WTC11 (cell line): ENCODE results near the gene CACNA2D3. TPM values are rescaled to one million over a fixed set of nuclear protein-coding genes. Genes with fewer than 3 reads are reported as not detected.

Experiments used
- ATAC-seq: fragments of 200-7000 bp; cut with Tn5 transposase; 2 replicates; pipeline ENCODE4 v1.10.0; 2021; ENCODE audit warnings: mild to moderate bottlenecking, moderate library complexity
- CTCF ChIA-PET: fragments of 300-600 bp; sonication (Branson Sonifier 250); formaldehyde crosslinking; loops from one replicate; lab custom pipeline; 2021; ENCODE audit warnings: antibody characterized with exemption; lab: Charles Lee
- POLR2A ChIA-PET: fragments of 350-600 bp; sonication (Branson Sonifier 250); formaldehyde crosslinking; loops from one replicate; lab custom pipeline; 2021; ENCODE audit warnings: antibody characterized with exemption; lab: Charles Lee
- DNase-seq: peaks from one replicate; pipeline ENCODE4 v3.0.0; 2021; ENCODE audit warnings: low spot score
- H3K27ac Mint-ChIP-seq: 2 replicates; pipeline ENCODE4 v1.8.0; 2021; ENCODE audit warnings: mixed read lengths
- H3K27me3 Mint-ChIP-seq: 2 replicates; pipeline ENCODE4 v1.8.0; 2021; ENCODE audit warnings: low read depth, mild to moderate bottlenecking, moderate library complexity, mixed read lengths
- H3K36me3 Mint-ChIP-seq: 2 replicates; pipeline ENCODE4 v1.8.0; 2021; ENCODE audit warnings: mixed read lengths
- H3K4me1 Mint-ChIP-seq: 2 replicates; pipeline ENCODE4 v1.8.0; 2022; ENCODE audit warnings: mixed read lengths
- H3K4me3 Mint-ChIP-seq: 2 replicates; pipeline ENCODE4 v1.8.0; 2021; ENCODE audit warnings: mild to moderate bottlenecking, moderate library complexity, mixed read lengths
- H3K9me3 Mint-ChIP-seq: 2 replicates; pipeline ENCODE4 v1.8.0; 2021; ENCODE audit warnings: mixed read lengths
- GABPB1 ChIP-seq: sonication (generic); formaldehyde crosslinking; IDR thresholded peaks from 2 replicates; pipeline ENCODE4 v1.8.1; 2023; ENCODE audit warnings: mild to moderate bottlenecking, missing genetic modification reagents
- HMGA2 ChIP-seq: fragments of 250-450 bp; sonication (Bioruptor Pico); IDR thresholded peaks from 2 replicates; pipeline ENCODE4 v1.4.0; 2021; ENCODE audit warnings: mild to moderate bottlenecking, moderate library complexity
- MXD4 ChIP-seq: fragments of 250-450 bp; sonication (Bioruptor Pico); IDR thresholded peaks from 2 replicates; pipeline ENCODE4 v1.8.0; 2021; ENCODE audit warnings: mild to moderate bottlenecking, moderate library complexity, borderline replicate concordance
- NR1H2 ChIP-seq: sonication (generic); formaldehyde crosslinking; IDR thresholded peaks from 2 replicates; pipeline ENCODE4 v1.9.0; 2021; ENCODE audit warnings: mild to moderate bottlenecking, moderate library complexity, missing genetic modification reagents
- RORB ChIP-seq: fragments of 250-450 bp; sonication (Bioruptor Pico); IDR thresholded peaks from 2 replicates; pipeline ENCODE4 v1.9.0; 2021; ENCODE audit warnings: mild to moderate bottlenecking
- TEAD4 ChIP-seq: sonication (generic); formaldehyde crosslinking; IDR thresholded peaks from 2 replicates; pipeline ENCODE4 v1.8.0; 2022; ENCODE audit warnings: mild to moderate bottlenecking, missing genetic modification reagents
- TP53 ChIP-seq: sonication (generic); formaldehyde crosslinking; IDR thresholded peaks from 2 replicates; pipeline ENCODE4 v1.8.1; 2023; ENCODE audit warnings: mild to moderate bottlenecking, missing genetic modification reagents
- total RNA-seq: library from RNA; stranded (reverse); gene quantifications from 3 replicates; pipeline ENCODE4 v1.2.3, GENCODE V29; 2021
- TF ChIP-seq, protein P1 (sequence below): sonication (generic); formaldehyde crosslinking; IDR thresholded peaks from 2 replicates; pipeline ENCODE4 v1.8.1; 2023; ENCODE audit warnings: mild to moderate bottlenecking, missing genetic modification reagents, borderline replicate concordance
- TF ChIP-seq, protein P2 (sequence below): sonication (generic); formaldehyde crosslinking; IDR thresholded peaks from 2 replicates; pipeline ENCODE4 v1.8.1; 2022; ENCODE audit warnings: missing genetic modification reagents, borderline replicate concordance
- TF ChIP-seq, protein P3 (sequence below): sonication (generic); formaldehyde crosslinking; IDR thresholded peaks from 2 replicates; pipeline ENCODE4 v1.8.0; 2022; ENCODE audit warnings: mild to moderate bottlenecking, missing genetic modification reagents
- TF ChIP-seq, protein P4 (sequence below): fragments of 250-450 bp; sonication (Bioruptor Pico); IDR thresholded peaks from 2 replicates; pipeline ENCODE4 v1.9.0; 2021; ENCODE audit warnings: mild to moderate bottlenecking, borderline replicate concordance
- TF ChIP-seq, protein P5 (sequence below): fragments of 250-450 bp; sonication (Bioruptor Pico); IDR thresholded peaks from 2 replicates; pipeline ENCODE4 v2.1.2; 2022; ENCODE audit warnings: mild to moderate bottlenecking, moderate library complexity
- TF ChIP-seq, protein P6 (sequence below): sonication (generic); formaldehyde crosslinking; IDR thresholded peaks from 2 replicates; pipeline ENCODE4 v1.8.1; 2022; ENCODE audit warnings: mild to moderate bottlenecking, missing genetic modification reagents, moderate library complexity, borderline replicate concordance
- TF ChIP-seq, protein P7 (sequence below): fragments of 250-450 bp; sonication (Bioruptor Pico); IDR thresholded peaks from 2 replicates; pipeline ENCODE4 v1.9.0; 2021; ENCODE audit warnings: moderate library complexity, mild to moderate bottlenecking, inconsistent platforms, borderline replicate concordance

Gene CACNA2D3
- total RNA-seq, 1 experiment from 2014 or later, result 5.0 TPM

DNA sequence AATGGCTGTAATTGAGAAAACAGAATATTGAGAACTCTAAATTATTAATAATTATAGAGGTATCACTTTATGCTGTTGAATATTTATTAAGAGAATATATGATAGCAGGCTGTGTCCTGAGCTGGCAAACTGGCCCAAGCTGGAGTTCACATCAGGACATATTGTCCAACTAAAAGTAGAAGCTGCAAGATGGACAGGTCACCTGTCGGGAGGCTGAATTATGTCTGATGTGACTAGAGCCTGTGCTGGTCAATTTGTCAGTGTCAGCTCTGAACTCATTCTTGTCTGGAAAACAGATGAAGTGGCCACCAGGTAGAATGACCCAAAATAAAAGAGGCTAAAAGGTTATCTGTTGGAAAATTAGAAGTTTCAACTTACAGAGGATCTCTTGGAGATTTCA, 413.3 kb downstream of the CACNA2D3 start:
- ChIA-PET POLR2A (no interaction called here), CTCF (interaction anchor here (3.8 kb wide), 1 partner anchor 101 kb away, joined by 24 read pairs; no protein-coding TSS in a partner anchor)
- Mint-ChIP-seq H3K27me3 (no peaks in the 10 kb centered on the region), H3K4me1 (peaks cover 2% of the 10 kb centered on the region; the same call in 1 of the 2 replicates), H3K27ac (no peak overlapping the region), H3K36me3 (no peaks in the 10 kb centered on the region), H3K4me3 (no peak overlapping the region), H3K9me3 (no peaks in the 10 kb centered on the region)
- TF ChIP-seq, protein P1, sequence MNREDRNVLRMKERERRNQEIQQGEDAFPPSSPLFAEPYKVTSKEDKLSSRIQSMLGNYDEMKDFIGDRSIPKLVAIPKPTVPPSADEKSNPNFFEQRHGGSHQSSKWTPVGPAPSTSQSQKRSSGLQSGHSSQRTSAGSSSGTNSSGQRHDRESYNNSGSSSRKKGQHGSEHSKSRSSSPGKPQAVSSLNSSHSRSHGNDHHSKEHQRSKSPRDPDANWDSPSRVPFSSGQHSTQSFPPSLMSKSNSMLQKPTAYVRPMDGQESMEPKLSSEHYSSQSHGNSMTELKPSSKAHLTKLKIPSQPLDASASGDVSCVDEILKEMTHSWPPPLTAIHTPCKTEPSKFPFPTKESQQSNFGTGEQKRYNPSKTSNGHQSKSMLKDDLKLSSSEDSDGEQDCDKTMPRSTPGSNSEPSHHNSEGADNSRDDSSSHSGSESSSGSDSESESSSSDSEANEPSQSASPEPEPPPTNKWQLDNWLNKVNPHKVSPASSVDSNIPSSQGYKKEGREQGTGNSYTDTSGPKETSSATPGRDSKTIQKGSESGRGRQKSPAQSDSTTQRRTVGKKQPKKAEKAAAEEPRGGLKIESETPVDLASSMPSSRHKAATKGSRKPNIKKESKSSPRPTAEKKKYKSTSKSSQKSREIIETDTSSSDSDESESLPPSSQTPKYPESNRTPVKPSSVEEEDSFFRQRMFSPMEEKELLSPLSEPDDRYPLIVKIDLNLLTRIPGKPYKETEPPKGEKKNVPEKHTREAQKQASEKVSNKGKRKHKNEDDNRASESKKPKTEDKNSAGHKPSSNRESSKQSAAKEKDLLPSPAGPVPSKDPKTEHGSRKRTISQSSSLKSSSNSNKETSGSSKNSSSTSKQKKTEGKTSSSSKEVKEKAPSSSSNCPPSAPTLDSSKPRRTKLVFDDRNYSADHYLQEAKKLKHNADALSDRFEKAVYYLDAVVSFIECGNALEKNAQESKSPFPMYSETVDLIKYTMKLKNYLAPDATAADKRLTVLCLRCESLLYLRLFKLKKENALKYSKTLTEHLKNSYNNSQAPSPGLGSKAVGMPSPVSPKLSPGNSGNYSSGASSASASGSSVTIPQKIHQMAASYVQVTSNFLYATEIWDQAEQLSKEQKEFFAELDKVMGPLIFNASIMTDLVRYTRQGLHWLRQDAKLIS (CRISPR knock-in tag), result no peak
- TF ChIP-seq, protein P2, sequence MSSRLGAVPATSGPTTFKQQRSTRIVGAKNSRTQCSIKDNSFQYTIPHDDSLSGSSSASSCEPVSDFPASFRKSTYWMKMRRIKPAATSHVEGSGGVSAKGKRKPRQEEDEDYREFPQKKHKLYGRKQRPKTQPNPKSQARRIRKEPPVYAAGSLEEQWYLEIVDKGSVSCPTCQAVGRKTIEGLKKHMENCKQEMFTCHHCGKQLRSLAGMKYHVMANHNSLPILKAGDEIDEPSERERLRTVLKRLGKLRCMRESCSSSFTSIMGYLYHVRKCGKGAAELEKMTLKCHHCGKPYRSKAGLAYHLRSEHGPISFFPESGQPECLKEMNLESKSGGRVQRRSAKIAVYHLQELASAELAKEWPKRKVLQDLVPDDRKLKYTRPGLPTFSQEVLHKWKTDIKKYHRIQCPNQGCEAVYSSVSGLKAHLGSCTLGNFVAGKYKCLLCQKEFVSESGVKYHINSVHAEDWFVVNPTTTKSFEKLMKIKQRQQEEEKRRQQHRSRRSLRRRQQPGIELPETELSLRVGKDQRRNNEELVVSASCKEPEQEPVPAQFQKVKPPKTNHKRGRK (CRISPR knock-in tag), result no peak
- TF ChIP-seq NR1H2 (CRISPR knock-in tag), result no peak
- TF ChIP-seq HMGA2, result no peak
- no peak for TF ChIP-seq MXD4
- TF ChIP-seq, protein P3, sequence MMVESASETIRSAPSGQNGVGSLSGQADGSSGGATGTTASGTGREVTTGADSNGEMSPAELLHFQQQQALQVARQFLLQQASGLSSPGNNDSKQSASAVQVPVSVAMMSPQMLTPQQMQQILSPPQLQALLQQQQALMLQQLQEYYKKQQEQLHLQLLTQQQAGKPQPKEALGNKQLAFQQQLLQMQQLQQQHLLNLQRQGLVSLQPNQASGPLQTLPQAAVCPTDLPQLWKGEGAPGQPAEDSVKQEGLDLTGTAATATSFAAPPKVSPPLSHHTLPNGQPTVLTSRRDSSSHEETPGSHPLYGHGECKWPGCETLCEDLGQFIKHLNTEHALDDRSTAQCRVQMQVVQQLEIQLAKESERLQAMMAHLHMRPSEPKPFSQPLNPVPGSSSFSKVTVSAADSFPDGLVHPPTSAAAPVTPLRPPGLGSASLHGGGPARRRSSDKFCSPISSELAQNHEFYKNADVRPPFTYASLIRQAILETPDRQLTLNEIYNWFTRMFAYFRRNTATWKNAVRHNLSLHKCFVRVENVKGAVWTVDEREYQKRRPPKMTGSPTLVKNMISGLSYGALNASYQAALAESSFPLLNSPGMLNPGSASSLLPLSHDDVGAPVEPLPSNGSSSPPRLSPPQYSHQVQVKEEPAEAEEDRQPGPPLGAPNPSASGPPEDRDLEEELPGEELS (CRISPR knock-in tag), result no peak
- TF ChIP-seq, protein P4, sequence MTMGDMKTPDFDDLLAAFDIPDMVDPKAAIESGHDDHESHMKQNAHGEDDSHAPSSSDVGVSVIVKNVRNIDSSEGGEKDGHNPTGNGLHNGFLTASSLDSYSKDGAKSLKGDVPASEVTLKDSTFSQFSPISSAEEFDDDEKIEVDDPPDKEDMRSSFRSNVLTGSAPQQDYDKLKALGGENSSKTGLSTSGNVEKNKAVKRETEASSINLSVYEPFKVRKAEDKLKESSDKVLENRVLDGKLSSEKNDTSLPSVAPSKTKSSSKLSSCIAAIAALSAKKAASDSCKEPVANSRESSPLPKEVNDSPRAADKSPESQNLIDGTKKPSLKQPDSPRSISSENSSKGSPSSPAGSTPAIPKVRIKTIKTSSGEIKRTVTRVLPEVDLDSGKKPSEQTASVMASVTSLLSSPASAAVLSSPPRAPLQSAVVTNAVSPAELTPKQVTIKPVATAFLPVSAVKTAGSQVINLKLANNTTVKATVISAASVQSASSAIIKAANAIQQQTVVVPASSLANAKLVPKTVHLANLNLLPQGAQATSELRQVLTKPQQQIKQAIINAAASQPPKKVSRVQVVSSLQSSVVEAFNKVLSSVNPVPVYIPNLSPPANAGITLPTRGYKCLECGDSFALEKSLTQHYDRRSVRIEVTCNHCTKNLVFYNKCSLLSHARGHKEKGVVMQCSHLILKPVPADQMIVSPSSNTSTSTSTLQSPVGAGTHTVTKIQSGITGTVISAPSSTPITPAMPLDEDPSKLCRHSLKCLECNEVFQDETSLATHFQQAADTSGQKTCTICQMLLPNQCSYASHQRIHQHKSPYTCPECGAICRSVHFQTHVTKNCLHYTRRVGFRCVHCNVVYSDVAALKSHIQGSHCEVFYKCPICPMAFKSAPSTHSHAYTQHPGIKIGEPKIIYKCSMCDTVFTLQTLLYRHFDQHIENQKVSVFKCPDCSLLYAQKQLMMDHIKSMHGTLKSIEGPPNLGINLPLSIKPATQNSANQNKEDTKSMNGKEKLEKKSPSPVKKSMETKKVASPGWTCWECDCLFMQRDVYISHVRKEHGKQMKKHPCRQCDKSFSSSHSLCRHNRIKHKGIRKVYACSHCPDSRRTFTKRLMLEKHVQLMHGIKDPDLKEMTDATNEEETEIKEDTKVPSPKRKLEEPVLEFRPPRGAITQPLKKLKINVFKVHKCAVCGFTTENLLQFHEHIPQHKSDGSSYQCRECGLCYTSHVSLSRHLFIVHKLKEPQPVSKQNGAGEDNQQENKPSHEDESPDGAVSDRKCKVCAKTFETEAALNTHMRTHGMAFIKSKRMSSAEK, result no peak
- TF ChIP-seq, protein P5, sequence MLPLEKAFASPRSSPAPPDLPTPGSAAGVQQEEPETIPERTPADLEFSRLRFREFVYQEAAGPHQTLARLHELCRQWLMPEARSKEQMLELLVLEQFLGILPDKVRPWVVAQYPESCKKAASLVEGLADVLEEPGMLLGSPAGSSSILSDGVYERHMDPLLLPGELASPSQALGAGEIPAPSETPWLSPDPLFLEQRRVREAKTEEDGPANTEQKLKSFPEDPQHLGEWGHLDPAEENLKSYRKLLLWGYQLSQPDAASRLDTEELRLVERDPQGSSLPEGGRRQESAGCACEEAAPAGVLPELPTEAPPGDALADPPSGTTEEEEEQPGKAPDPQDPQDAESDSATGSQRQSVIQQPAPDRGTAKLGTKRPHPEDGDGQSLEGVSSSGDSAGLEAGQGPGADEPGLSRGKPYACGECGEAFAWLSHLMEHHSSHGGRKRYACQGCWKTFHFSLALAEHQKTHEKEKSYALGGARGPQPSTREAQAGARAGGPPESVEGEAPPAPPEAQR (CRISPR knock-in tag), result no peak
- TF ChIP-seq TEAD4, result no peak
- TF ChIP-seq, protein P6, sequence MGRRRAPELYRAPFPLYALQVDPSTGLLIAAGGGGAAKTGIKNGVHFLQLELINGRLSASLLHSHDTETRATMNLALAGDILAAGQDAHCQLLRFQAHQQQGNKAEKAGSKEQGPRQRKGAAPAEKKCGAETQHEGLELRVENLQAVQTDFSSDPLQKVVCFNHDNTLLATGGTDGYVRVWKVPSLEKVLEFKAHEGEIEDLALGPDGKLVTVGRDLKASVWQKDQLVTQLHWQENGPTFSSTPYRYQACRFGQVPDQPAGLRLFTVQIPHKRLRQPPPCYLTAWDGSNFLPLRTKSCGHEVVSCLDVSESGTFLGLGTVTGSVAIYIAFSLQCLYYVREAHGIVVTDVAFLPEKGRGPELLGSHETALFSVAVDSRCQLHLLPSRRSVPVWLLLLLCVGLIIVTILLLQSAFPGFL (CRISPR knock-in tag), result no peak
- TF ChIP-seq, protein P7, sequence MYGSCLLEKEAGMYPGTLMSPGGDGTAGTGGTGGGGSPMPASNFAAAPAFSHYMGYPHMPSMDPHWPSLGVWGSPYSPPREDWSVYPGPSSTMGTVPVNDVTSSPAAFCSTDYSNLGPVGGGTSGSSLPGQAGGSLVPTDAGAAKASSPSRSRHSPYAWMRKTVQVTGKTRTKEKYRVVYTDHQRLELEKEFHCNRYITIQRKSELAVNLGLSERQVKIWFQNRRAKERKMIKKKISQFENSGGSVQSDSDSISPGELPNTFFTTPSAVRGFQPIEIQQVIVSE, result no peak
- no peak for TF ChIP-seq GABPB1 (CRISPR knock-in tag)
- TF ChIP-seq RORB, result no peak
- TF ChIP-seq TP53 (CRISPR knock-in tag), result no peak
- no peak for ATAC-seq
- no peak for DNase-seq
